ENCODE results near the gene SEMA3F.

- TF ChIP-seq CTCF (IDR thresholded peaks at IDR 0.05; ENCODE audit: borderline replicate concordance, extremely low read depth, low read length, poor library complexity, severe bottlenecking) (no peak), EZH2 (IDR thresholded peaks at IDR 0.05; ENCODE audit: borderline replicate concordance, low read depth, low read length, severe bottlenecking) (no peak)
Measured at GRCh38 chr3:50174517-50174895, 19.4 kb downstream of the SEMA3F start.

Data from DND-41 (cell line).